NCI-H128 (cell line): ENCODE measurements around the gene SOX18.

Experiments
- DNase-seq: peaks from one replicate; lab custom pipeline; 2025; ENCODE audit not compliant: unreplicated experiment; lab: John Stamatoyannopoulos, UW

The SOX18 gene

DNA sequence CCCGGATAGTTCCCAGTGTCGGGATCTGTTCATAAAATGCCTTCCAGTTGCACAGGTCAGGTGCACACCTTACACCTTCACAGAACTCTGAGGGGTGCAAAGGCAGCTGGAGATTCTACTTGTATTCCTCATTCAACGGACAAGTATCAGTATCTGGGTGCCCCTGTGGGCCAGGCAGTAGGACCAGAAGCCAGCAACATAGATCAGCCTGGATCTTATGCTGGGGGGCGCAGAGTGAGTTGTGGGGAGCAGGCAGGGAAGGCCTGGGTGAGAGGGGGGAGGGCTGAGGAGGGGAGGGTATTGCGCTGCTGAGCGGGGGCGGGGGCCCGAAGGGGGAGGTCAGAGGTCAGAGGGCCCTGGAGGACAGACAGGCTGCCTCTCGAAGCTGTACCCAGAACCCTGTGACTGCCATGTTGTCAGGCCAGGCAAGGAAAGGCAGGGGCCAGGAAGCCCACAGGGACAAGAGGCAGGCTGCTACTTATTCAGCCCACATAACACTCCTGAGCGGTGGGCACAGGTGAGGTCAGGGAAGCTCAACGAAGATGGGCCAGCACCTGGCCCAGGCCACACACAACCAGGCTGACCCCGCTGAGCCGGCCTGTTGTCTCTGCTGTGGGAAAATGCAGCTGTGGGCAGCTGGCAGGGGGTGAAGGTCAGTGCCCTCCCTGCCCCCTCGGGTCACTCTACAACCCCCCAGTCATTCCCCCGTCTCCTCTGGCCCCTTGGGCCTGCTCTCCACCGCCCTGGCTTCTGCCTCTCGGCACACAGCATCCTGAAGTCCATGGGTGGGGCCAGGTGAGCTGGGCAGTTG, 31.6 kb upstream of the SOX18 start:
- DNase-seq: no peak

DNA sequence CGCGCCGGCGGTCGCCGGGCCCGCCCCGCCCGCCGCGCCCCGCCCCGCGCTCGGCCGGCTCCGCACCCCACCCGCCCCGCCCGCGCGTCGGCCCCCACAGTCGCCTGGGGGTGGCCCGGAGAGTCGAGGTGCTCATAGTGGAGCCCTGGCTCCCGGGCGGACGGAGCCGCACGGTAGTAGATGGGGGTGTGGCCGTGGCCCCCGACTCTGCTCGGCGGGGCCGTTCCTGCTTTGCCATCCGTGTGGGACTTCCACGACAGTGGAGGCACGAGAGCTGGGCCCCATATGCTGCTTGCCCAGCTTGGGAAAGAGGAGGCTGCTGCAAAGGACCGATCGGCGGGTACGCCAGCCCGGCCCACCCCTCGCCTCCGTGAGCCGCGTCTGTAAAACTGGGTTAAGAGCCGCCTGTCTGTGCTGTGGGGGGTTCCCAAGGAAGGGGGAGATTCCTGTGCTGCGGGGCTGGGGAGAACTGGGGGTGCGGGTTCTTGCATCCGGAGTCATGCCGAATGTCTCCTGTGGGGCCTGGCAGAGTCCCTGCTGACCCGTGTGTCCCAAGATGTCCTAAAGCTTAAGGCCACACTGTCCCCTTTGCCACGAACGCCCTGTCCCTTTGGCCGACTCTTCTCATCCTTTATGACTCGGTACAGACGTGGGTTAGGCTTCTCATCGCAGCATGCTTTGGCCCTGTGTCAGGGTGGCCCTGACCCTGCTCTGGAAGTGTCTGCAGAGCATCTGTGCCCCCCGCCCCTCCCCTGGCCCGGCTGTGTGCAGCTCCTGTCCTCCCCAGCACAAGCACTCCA, 30.8 kb upstream of the SOX18 start, which contains the start of gene OPRL1:
Gene OPRL1 (plus strand): TSS at position 70 of the 800 bp plus-strand sequence. CDS start 12,639 bp downstream, outside the sequence.
- no peak for DNase-seq

DNA sequence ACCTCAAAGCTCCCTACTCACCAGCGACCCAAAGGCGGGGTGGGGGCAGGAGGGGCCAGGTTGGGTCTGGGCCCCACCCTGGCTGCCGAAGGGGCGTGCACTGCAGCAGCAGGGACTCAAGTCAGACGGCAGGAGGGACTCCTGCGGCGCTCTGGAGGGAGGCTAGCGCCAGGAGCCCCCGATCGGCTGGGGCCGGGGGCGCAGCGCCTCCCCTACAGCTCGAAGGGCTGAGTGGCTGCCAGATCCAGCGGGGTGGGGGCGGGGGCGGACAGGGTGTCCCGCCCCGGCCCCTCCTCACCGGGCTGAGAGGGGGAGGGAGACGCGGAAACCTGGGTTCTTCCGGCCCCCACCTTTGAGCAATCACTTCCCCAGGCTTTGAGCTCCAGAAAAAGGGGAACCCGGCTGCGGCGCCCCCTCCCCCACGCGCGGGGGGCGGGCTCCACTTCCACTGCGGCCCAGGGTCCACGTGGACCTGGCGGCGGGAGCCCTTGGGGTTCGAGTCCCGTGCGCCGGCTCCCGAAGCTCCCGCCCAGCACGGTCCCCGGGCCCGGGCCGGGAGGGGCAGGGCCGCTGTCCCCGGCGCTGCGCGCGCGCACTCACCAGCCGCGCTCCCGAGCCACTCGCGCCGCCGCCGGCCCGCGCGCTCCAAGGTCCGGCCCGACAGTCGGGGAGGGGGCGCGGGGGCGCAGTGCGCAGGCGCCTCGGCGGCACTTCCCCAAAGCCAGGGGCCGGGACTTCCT, 30.0 kb upstream of the SOX18 start, which contains the start of gene RGS19:
Gene RGS19 (minus strand): TSS at position 246 of the 740 bp plus-strand sequence. CDS start 2,632 bp downstream, outside the sequence.
- no peak for DNase-seq

DNA sequence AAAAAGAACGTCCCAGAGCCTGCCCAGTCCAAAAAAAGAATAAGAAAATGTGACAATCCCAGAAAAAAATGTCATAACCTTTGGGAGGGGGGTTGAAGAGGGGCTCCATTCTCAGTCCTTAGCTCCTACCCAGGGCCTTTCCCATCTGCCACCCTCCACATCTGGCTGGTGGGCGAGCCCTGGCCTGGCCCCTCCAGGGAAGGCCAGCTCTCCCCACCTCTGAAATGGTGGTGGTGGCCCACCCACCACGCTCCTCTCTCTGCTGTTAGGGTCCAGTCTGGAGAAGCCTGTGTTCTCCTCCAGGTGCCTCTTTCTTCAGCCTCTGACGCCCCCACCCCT, 29.5 kb upstream of the SOX18 start:
- DNase-seq: no peak

- DNase-seq: no peak
Measured at GRCh38 chr20:64077876-64078551, 28.6 kb upstream of the SOX18 start.

- DNase-seq: no peak
Measured at GRCh38 chr20:64077541-64077875, 28.1 kb upstream of the SOX18 start.

DNA sequence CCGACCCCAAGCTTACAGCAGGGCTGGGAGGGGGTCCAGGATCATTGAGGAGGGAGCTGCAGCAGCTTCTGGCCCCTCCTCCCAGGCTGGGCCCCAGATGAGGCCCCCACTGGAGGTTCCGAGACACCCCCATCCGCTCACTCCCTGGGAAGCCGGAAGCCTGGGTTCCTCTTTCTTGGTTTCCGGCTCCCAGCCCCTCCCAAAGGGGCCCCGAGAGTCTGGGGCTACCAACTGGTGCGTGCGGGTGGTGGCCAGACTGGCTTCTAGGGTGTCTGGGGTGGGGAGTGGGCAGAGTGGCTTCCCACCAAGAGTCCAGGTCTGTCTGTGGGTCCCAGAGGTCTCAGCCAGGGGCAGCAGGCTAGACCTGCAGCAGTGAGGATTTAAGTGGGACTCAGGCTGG, 27.7 kb upstream of the SOX18 start:
- no peak for DNase-seq

GRCh38 chr20:64076061-64076997, 26.9 kb upstream of the SOX18 start:
- no peak for DNase-seq

DNA sequence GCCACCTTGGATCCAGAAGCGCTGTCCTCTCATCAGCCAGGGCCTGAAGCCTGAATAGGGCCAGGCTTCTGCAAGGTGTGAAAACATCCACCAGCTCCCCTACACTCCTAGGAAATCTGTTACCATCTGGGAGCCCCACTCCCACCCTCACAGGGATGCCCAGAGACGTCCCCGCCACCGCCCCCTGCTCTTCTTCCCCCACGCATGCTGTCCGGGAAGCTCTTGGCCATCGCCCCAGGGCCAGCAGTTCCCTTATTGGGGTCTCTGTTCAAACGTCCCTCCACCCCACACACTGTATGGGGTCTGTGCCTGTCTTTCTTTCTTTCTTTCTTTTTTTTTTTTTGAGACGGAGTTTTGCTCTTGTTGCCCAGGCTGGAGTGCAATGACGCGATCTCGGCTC, 26.1 kb upstream of the SOX18 start:
- no peak for DNase-seq

DNA sequence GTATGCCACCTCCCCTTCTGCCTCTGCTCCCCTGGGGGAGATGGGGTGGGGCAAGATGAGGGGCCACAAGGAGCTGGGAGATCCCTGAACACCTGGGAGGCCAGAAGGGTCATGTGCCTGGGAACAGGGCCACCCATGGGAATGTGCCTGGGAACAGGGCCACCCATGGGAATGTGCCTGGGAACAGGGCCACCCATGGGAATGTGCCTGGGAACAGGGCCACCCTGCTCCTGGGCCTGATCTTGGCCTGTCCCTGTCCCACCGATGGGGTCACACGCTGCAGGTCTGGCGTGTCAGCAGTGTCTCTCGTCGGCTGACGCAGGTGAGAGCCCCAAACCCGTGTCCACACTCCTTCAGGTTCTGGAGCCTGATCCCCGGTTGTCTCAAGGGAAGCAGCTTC, 25.5 kb upstream of the SOX18 start:
- DNase-seq: no peak

DNA sequence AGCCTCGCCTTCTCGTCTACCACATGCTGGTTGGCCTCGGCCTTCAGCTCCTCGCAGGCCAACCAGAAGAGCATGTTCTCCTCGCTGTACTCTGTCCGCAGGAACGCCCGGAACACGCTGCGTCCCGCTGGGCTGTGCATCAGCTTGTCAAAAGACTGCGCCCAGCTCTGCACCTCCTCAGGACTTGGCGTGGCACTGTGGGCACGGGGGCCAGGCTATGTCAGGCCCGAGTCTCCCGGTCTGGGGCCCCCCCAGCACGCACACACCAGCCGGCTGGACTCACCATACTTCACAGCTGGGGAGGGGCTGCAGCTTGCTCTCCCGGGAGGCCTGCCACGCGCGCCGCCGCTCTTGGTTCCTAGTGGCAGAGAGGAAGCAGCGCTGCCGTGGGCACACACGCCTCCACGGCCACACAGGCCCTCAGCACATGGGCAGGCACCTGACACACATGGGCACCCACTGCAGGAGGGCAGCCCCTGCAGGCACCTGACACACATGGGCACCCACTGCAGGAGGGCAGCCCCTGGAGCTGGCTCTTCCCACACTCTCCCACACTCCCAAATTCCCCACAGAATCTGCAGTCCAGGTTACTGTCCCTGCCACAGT, 24.8 kb upstream of the SOX18 start:
- no peak for DNase-seq

- DNase-seq: no peak
Measured at GRCh38 chr20:64073476-64074183, 24.2 kb upstream of the SOX18 start.

DNA sequence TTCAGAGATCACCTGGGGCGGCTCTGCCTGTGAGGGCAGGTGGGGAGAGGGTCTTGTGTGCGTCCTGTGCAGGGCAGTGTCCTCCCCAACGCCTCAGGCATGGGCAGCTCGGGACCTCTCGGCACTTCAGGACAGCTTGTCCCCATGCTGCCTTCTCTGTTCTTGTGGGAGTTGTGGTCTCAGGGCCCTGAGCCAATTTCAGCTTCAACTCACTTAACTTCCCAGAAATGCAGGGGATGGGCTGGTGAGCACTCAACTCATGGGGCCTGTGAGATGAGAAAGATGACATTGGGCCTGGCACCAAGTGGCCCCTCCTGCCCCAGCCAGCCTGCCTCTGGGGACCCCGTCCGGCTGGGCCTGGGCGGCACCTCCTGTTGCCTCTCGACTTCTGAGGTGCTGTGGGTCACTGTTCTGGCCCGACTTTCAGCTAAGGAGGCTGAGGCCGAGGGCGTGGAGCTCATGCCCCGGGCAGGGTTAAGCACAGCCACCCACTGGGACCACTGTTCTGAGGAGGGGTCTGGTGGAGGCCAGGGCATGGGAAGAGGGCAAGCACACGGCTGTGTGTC, 23.1 kb upstream of the SOX18 start:
- no peak for DNase-seq

DNA sequence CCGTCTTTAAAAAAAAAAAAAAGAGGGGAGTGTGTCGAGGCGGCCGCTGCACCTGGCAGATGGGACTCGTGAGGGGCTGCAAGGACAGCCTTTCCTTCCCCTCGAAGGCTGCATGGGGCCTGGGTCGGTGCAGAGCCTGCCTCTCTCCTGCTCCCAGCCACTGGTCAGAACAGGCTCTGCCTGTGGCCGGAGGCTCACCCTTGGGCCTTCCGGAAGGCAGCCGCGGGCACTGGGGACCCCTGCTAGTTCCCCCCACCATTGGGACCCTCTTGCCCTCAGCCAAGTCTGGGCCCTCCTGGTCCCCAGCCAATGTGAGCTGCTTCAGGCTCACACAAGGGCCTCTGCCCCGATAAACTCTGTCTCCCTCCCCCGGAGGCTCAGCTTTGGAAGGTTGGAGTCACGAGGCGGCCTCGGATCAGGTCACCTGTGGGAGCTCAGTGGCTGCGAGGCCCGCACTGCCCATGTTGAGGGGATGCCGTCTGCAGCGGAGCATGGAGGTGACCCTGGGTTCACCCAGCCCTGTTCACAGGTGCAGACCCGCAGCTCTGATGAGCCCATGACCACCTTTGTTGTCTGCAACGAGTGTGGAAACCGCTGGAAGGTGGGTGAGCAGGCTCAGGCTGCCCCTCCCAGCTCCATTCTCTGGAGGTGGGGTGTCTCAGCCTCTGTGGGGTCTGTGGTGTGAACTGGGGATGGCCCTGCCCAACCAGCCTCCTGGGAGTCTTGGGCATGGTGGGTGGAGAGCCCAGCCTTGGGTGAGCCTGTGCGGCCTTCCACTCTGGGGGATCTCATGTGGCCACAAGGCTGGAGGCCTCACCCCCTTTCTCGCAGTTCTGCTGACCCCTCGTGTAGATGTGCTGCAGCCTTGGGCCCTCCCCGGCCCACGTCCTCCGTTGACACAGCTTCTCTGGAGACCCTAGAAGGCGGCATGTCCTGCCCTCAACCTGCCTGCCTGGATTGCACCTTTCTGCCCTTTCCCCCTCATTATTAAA, 22.2 kb upstream of the SOX18 start:
- DNase-seq: no peak

- DNase-seq: no peak
Measured at GRCh38 chr20:64070244-64070993, 21.0 kb upstream of the SOX18 start.

DNA sequence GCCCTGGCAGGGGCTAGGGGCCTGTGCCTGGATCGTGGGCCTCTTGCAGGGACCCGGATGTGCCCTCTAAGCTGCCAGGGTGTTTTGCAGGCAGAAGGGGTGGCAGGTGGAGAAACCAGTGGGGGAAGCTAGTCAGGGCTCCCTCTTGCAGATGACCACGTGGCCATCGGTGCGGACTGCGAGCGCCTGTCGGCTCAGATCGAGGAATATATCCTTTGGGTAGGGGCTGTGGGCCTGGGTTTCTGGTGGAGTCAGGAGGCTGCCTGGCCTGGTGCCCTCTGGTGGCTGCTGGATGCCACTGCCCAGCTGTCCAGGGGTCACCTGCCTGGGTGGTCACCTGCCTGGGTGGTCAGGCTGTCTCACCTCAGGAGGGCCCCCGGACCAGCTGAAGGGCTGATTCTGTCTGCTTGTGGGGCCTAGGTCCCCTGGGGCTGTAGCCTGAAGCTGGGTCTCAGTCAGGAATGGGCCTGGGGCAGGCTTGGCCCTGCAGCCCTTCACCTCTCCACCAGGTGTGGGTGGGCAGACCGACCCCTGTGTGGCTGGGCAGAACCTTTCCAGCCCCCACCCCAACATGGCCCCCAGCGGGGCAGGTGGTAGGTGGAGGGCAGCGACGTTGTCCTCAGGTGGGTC, 20.3 kb upstream of the SOX18 start:
- DNase-seq: no peak
